WI38 (cell line): Measurements from ENCODE around the gene RYR3.
"Not testable (repeated sequence)": the region's sequence is repeated elsewhere in the genome, so short reads cannot be mapped to it uniquely, and the experiment has no call there.

ENCODE experiments used
- H3K4me3 ChIP-seq: 2 replicates; pipeline ENCODE4 v1.5.1; 2011; ENCODE audit warnings: low read depth, mild to moderate bottlenecking, control low read depth, low read length
- TF ChIP-seq, protein P1 (sequence below): IDR thresholded peaks from 2 replicates; pipeline ENCODE4 v1.5.1; 2012; ENCODE audit warnings: low read depth, mild to moderate bottlenecking, control low read depth, low read length

Gene RYR3

GRCh38 chr15:33581032-33581431, 270.3 kb downstream of the RYR3 start:
- H3K4me3 ChIP-seq: no peak overlapping the region
- TF ChIP-seq, protein P1, sequence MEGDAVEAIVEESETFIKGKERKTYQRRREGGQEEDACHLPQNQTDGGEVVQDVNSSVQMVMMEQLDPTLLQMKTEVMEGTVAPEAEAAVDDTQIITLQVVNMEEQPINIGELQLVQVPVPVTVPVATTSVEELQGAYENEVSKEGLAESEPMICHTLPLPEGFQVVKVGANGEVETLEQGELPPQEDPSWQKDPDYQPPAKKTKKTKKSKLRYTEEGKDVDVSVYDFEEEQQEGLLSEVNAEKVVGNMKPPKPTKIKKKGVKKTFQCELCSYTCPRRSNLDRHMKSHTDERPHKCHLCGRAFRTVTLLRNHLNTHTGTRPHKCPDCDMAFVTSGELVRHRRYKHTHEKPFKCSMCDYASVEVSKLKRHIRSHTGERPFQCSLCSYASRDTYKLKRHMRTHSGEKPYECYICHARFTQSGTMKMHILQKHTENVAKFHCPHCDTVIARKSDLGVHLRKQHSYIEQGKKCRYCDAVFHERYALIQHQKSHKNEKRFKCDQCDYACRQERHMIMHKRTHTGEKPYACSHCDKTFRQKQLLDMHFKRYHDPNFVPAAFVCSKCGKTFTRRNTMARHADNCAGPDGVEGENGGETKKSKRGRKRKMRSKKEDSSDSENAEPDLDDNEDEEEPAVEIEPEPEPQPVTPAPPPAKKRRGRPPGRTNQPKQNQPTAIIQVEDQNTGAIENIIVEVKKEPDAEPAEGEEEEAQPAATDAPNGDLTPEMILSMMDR: no peak

GRCh38 chr15:33584797-33585196, 274.0 kb downstream of the RYR3 start:
- TF ChIP-seq, protein P1: no peak
- no peak overlapping the region for H3K4me3 ChIP-seq

- no peak overlapping the region for H3K4me3 ChIP-seq
- TF ChIP-seq, protein P1: no peak
These were observed 276.3 kb downstream of the RYR3 start for GRCh38 chr15:33586786-33587697.

- TF ChIP-seq, protein P1: no peak
- H3K4me3 ChIP-seq: no peak overlapping the region
These were observed 277.0 kb downstream of the RYR3 start for GRCh38 chr15:33587773-33588172.

DNA sequence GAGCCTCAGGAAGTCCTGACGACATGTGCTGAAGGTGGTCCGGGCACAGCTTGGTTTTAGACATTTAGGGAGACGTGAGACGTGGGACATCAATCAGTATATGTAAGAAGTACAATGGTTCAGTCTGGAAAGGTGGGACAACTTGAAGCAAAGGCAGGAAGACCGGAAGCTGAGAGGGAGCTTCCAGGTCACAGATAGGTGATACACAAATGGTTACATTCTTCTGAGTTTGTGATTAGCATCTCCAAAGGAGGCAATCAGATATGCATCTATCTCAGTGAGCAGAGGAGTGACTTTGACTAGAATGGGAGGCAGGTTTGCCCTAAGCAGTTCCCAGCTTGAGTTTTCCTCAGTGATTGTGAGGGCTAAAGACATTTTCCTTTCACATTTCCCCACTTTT, 282.1 kb downstream of the RYR3 start:
- no peak overlapping the region for H3K4me3 ChIP-seq
- TF ChIP-seq, protein P1: no peak

DNA sequence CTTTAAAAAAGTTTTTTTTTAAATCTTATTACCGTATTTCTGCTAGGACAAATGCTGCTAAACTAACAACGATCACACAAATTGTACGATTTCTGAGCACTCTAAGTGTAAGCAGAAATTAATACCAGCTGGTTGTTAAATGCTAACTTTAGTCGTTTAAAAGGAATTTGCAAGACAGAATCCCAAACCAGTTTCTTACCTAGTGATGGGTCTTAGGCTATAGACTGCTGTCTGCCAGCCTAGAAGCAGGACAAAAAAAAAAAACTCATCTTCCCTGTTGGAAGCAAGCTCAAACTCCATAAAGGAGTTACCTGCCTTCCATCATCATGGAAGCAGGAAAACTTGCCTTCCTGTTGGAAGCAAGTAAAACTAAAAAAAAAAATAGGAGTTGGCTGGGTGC, 287.6 kb downstream of the RYR3 start:
- not testable (repeated sequence) for H3K4me3 ChIP-seq

DNA sequence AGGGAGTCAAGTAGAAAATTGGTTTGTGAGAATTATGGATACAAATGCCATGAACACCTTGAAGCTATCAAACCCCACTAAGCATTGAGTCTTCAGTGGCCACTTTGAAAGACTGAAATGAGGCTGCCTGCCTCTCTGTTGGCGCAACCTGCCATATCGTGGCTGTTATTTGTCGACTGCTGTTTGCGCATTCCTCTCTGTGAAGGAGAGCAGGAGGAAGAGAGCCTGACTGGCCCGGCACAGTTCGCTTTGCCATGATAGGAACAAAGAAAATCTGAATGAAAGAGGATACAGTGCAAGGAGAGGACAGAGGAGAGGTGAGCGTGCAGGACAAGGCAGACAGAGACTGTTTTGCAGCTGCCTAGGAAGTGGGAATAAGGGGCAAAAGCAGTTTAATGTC, 289.4 kb downstream of the RYR3 start:
- TF ChIP-seq, protein P1: no peak
- no peak overlapping the region for H3K4me3 ChIP-seq
